Stimulated activated CD4-positive, alpha-beta T cell treated with anti-CD3 and anti-CD28 coated beads, TNF-alpha, amount 100 ng/mL, for 4 hours (primary cell): ENCODE results near the gene KLKB1.
A peak's percentile ranks its signal among the peaks of the same experiment; 100 is the strongest.

Experiments used
- DNase-seq, 3 experiments: peaks; one replicate each; pipeline ENCODE4 v3.0.0-alpha.2; 2020; ENCODE audit warnings: low read depth in 3 of 3

Gene KLKB1

GRCh38 chr4:186227221-186227620 lies at the start of gene KLKB1:
Gene KLKB1 (plus strand): TSS chr4:186227507. CDS start chr4:186228196, 689 bp downstream.
- DNase-seq, result no peak

- no peak for DNase-seq
Observed at GRCh38 chr4:186188107-186188506, 39.2 kb upstream of the KLKB1 start.

- no peak for DNase-seq
Observed at GRCh38 chr4:186189656-186190055, 37.7 kb upstream of the KLKB1 start.

- peak in 2 of 3 experiments; percentile 4 to 21 for DNase-seq
Observed at GRCh38 chr4:186190581-186191199, 36.6 kb upstream of the KLKB1 start.

GRCh38 chr4:186191200-186192065 lies 35.9 kb upstream of the KLKB1 start, which contains the start of gene CYP4V2:
Gene CYP4V2 (plus strand): TSS chr4:186191567. CDS start chr4:186191824, 257 bp downstream.
- peak; percentile 76 to 80 (median 77) for DNase-seq

GRCh38 chr4:186192066-186192612 lies 35.2 kb upstream of the KLKB1 start:
- DNase-seq, result no peak

GRCh38 chr4:186193851-186194250 lies 33.5 kb upstream of the KLKB1 start:
- no peak for DNase-seq

- DNase-seq, result no peak
Observed at GRCh38 chr4:186196063-186196462, 31.2 kb upstream of the KLKB1 start.

GRCh38 chr4:186200516-186200915 lies 26.8 kb upstream of the KLKB1 start:
- DNase-seq, result no peak

GRCh38 chr4:186201010-186201409 lies 26.3 kb upstream of the KLKB1 start:
- DNase-seq, result no peak

- DNase-seq, result peak in 2 of 3 experiments; percentile 17 to 50
Observed at GRCh38 chr4:186201535-186202230, 25.6 kb upstream of the KLKB1 start.

GRCh38 chr4:186202490-186203140 lies 24.7 kb upstream of the KLKB1 start:
- no peak for DNase-seq

GRCh38 chr4:186203406-186203805 lies 23.9 kb upstream of the KLKB1 start:
- no peak for DNase-seq

GRCh38 chr4:186204103-186204559 lies 23.2 kb upstream of the KLKB1 start:
- DNase-seq, result peak in 2 of 3 experiments; percentile 43 to 59

GRCh38 chr4:186204686-186205085 lies 22.6 kb upstream of the KLKB1 start:
- DNase-seq, result no peak

GRCh38 chr4:186205156-186205555 lies 22.2 kb upstream of the KLKB1 start:
- no peak for DNase-seq

GRCh38 chr4:186216465-186217024 lies 10.8 kb upstream of the KLKB1 start:
- DNase-seq, result no peak

- no peak for DNase-seq
Observed at GRCh38 chr4:186217733-186218293, 9.5 kb upstream of the KLKB1 start.

- no peak for DNase-seq
Observed at GRCh38 chr4:186221624-186222023, 5.7 kb upstream of the KLKB1 start.

- no peak for DNase-seq
Observed at GRCh38 chr4:186225848-186226247, 1.5 kb upstream of the KLKB1 start.
